ENCODE measurements around the gene CLTC.

- TF ChIP-seq CBFB (IDR thresholded peaks at IDR 0.05; ENCODE audit: low read depth) (no peak), MEF2A (IDR thresholded peaks at IDR 0.05; ENCODE audit: insufficient read depth, low read depth, low read length) (no peak), YY1 (IDR thresholded peaks at IDR 0.05; ENCODE audit: low read depth, low read length) (no peak), EZH2 (IDR thresholded peaks at IDR 0.05; ENCODE audit: borderline replicate concordance, control insufficient read depth, low read depth, low read length) (no peak), ZNF217 (IDR thresholded peaks at IDR 0.05) (no peak), FOS (IDR thresholded peaks at IDR 0.05; ENCODE audit: borderline replicate concordance, extremely low read depth, insufficient read length) (no peak), HDGF (IDR thresholded peaks at IDR 0.05) (no peak)
- TF ChIP-seq, protein P1, sequence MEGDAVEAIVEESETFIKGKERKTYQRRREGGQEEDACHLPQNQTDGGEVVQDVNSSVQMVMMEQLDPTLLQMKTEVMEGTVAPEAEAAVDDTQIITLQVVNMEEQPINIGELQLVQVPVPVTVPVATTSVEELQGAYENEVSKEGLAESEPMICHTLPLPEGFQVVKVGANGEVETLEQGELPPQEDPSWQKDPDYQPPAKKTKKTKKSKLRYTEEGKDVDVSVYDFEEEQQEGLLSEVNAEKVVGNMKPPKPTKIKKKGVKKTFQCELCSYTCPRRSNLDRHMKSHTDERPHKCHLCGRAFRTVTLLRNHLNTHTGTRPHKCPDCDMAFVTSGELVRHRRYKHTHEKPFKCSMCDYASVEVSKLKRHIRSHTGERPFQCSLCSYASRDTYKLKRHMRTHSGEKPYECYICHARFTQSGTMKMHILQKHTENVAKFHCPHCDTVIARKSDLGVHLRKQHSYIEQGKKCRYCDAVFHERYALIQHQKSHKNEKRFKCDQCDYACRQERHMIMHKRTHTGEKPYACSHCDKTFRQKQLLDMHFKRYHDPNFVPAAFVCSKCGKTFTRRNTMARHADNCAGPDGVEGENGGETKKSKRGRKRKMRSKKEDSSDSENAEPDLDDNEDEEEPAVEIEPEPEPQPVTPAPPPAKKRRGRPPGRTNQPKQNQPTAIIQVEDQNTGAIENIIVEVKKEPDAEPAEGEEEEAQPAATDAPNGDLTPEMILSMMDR (IDR thresholded peaks at IDR 0.05 in 2 of 3, conservative IDR thresholded peaks at IDR 0.05 in 1 of 3; ENCODE audit: control insufficient read depth in 2 of 3, extremely low read depth in 1 of 3, insufficient read depth in 1 of 3, low read depth in 3 of 3, low read length in 3 of 3), result no peak
These were observed 125.3 kb downstream of the CLTC start for GRCh38 chr17:59745040-59745439.
